HepG2 (cell line): Measurements from ENCODE around the gene TAOK3. TPM values are rescaled to one million over a fixed set of nuclear protein-coding genes. Genes with fewer than 3 reads are reported as not detected.
A peak's percentile ranks its signal among the peaks of the same experiment; 100 is the strongest.

Source experiments
- AGO1 ChIP-seq: fragments of 200-400 bp; formaldehyde crosslinking; IDR thresholded peaks from 2 replicates; pipeline ENCODE4 v1.6.1; 2017; ENCODE audit warnings: mild to moderate bottlenecking, low read depth, low read length, moderate library complexity; ENCODE audit not compliant: poor library complexity, severe bottlenecking
- BORCS8-MEF2B ChIP-seq: sonication (generic); formaldehyde crosslinking; IDR thresholded peaks from 2 replicates; pipeline ENCODE4 v1.8.0; 2022; ENCODE audit warnings: mild to moderate bottlenecking, missing genetic modification reagents
- CEBPB ChIP-seq: IDR thresholded peaks from 2 replicates; pipeline ENCODE4 v1.6.1; 2011; ENCODE audit warnings: low read depth, low read length, improper control_type of control experiment, borderline replicate concordance
- CHCHD3 ChIP-seq: sonication (generic); formaldehyde crosslinking; IDR thresholded peaks from 2 replicates; pipeline ENCODE4 v1.8.0; 2022; ENCODE audit warnings: mild to moderate bottlenecking, missing genetic modification reagents, moderate library complexity
- FOSL2 ChIP-seq: sonication (generic); formaldehyde crosslinking; IDR thresholded peaks from 2 replicates; pipeline ENCODE4 v1.4.0; 2020; ENCODE audit warnings: missing genetic modification reagents
- GMEB2 ChIP-seq: IDR thresholded peaks from 2 replicates; pipeline ENCODE4 v1.6.1; 2016; ENCODE audit warnings: missing biosample characterization, missing genetic modification reagents, low read depth
- HMG20A ChIP-seq: IDR thresholded peaks from 2 replicates; pipeline ENCODE4 v1.6.1; 2016; ENCODE audit warnings: borderline replicate concordance
- HNF4G ChIP-seq, 2 experiments: sonication (generic) in 1 of 2; formaldehyde crosslinking in 1 of 2; IDR thresholded peaks; 2 replicates each; pipeline versions ENCODE4 v1.4.0 to v1.6.1; 2011 to 2020; ENCODE audit warnings: borderline replicate concordance in 2 of 2, low read depth in 2 of 2, mild to moderate bottlenecking in 2 of 2, low read length in 1 of 2, missing genetic modification reagents in 1 of 2, moderate library complexity in 1 of 2
- HNRNPLL ChIP-seq: fragments of 200-400 bp; formaldehyde crosslinking; IDR thresholded peaks from 2 replicates; pipeline ENCODE4 v1.6.1; 2017; ENCODE audit warnings: mild to moderate bottlenecking, low read depth, low read length; ENCODE audit not compliant: poor library complexity, severe bottlenecking
- KAT7 ChIP-seq: IDR thresholded peaks from 2 replicates; pipeline ENCODE4 v1.6.1; 2018; ENCODE audit warnings: borderline replicate concordance, missing compliant biosample characterization
- MBD4 ChIP-seq: IDR thresholded peaks from 2 replicates; pipeline ENCODE4 v1.6.1; 2012; ENCODE audit warnings: low read length, inconsistent platforms, borderline replicate concordance
- NFE2L2 ChIP-seq: fragments of 150-350 bp; IDR thresholded peaks from 2 replicates; pipeline ENCODE4 v1.6.1; 2014; ENCODE audit warnings: low read length
- PAWR ChIP-seq: sonication (generic); formaldehyde crosslinking; IDR thresholded peaks from 2 replicates; pipeline ENCODE4 v1.4.0; 2020; ENCODE audit warnings: missing genetic modification reagents, mild to moderate bottlenecking, borderline replicate concordance
- PLRG1 ChIP-seq: fragments of 450-650 bp; conservative IDR thresholded peaks from 2 replicates; pipeline ENCODE4 v1.6.1; 2016
- RBFOX2 ChIP-seq: fragments of 200-400 bp; formaldehyde crosslinking; IDR thresholded peaks from 2 replicates; pipeline ENCODE4 v1.6.1; 2017; ENCODE audit warnings: low read depth, mild to moderate bottlenecking, low read length
- RFX3 ChIP-seq: IDR thresholded peaks from 2 replicates; pipeline ENCODE4 v1.6.1; 2016; ENCODE audit warnings: missing biosample characterization, missing genetic modification reagents
- SATB2 ChIP-seq: sonication (generic); formaldehyde crosslinking; IDR thresholded peaks from 2 replicates; pipeline ENCODE4 v1.5.0; 2020; ENCODE audit warnings: missing genetic modification reagents
- ZFP62 ChIP-seq: sonication (generic); formaldehyde crosslinking; IDR thresholded peaks from 2 replicates; pipeline ENCODE4 v1.4.0; 2020; ENCODE audit warnings: missing genetic modification reagents
- ZGPAT ChIP-seq: IDR thresholded peaks from 2 replicates; pipeline ENCODE4 v1.6.1; 2016; ENCODE audit warnings: mild to moderate bottlenecking
- ZNF12 ChIP-seq: sonication (generic); formaldehyde crosslinking; IDR thresholded peaks from 2 replicates; pipeline ENCODE4 v1.5.0; 2020; ENCODE audit warnings: missing genetic modification reagents
- ZNF235 ChIP-seq: sonication (generic); formaldehyde crosslinking; IDR thresholded peaks from 2 replicates; pipeline ENCODE4 v1.8.1; 2023; ENCODE audit warnings: mild to moderate bottlenecking, missing genetic modification reagents, borderline replicate concordance
- ZNF703 ChIP-seq: sonication (generic); formaldehyde crosslinking; IDR thresholded peaks from 2 replicates; pipeline ENCODE4 v1.5.1; 2020; ENCODE audit warnings: missing genetic modification reagents, mild to moderate bottlenecking, moderate library complexity, borderline replicate concordance
- ZNF781 ChIP-seq: sonication (generic); formaldehyde crosslinking; IDR thresholded peaks from 2 replicates; pipeline ENCODE4 v1.5.1; 2020; ENCODE audit warnings: borderline replicate concordance, mild to moderate bottlenecking, missing genetic modification reagents; ENCODE audit errors: not compliant biosample characterization
- ZNF841 ChIP-seq: sonication (generic); formaldehyde crosslinking; IDR thresholded peaks from 2 replicates; pipeline ENCODE4 v1.8.1; 2023; ENCODE audit warnings: missing genetic modification reagents, borderline replicate concordance
- polyA plus RNA-seq, 8 experiments: library from polyadenylated mRNA; depleted of rRNA in 3 of 8; stranded (reverse) in 7 of 8; unstranded in 1 of 8; fragments of >200 nt; fragmentation: Illumina TruSeq in 4 of 8; extraction: Trizol in 4 of 8; gene quantifications; 2 replicates each; pipeline versions ENCODE4 v1.2.1 to v1.2.3, GENCODE V29; 2011 to 2016; ENCODE audit warnings: low read depth in 4 of 8, missing spikeins in 1 of 8, mixed read lengths in 1 of 8; ENCODE audit not compliant: insufficient read depth in 1 of 8
- total RNA-seq, 5 experiments: library from RNA; depleted of rRNA; stranded (reverse); fragments of >200 nt; fragmentation: Illumina TruSeq; extraction: Trizol; gene quantifications; 2 replicates each; pipeline ENCODE4 v1.2.3, GENCODE V29; 2016; ENCODE audit warnings: low read depth in 1 of 5
- TF ChIP-seq, protein P1 (sequence below): IDR thresholded peaks from 2 replicates; pipeline ENCODE4 v1.6.1; 2018; ENCODE audit warnings: missing genetic modification reagents, mild to moderate bottlenecking, missing compliant biosample characterization

Gene TAOK3
- total and polyA plus RNA-seq, 2 of the 13 experiments (the other 11 are each of a cell fraction or from before 2014, with no cell fraction given), result 10.4 to 12.3 TPM

DNA sequence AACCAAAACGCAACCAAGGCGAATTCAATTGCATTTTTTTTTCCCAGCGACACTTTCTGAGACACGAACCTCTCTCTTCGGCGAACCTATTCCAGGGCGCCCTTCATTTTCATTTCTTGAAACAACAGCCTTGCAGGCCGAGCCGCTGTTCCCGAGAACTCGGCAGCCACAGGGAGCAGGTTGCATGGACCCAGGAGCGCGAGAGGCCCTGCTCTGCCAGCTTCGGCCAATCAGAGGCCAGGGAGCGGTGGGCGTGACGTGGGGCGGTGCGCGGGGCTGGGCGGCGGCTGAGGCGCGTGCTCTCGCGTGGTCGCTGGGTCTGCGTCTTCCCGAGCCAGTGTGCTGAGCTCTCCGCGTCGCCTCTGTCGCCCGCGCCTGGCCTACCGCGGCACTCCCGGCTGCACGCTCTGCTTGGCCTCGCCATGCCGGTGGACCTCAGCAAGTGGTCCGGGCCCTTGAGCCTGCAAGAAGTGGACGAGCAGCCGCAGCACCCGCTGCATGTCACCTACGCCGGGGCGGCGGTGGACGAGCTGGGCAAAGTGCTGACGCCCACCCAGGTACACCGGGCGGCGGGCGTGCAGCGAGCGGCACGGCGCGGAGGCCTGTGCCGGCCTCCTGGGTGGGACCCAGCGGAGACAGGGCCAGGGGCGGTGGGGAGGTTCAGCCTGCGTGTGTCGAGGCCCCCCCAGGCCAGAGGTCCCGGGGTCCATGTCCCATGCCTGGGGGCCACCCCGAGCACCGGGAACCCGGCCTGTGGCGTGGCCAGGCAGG is 236.7 kb downstream of the TAOK3 start, which contains the start of gene PEBP1 (continued):
- no peak for TF ChIP-seq RFX3 (CRISPR knock-in tag)
- TF ChIP-seq ZNF235 (CRISPR knock-in tag), result no peak
- no peak for TF ChIP-seq NFE2L2
- TF ChIP-seq ZNF781 (CRISPR knock-in tag), result peak; percentile 72
- peak; percentile 73; the same call in 1 of the 2 replicates for TF ChIP-seq ZNF703 (CRISPR knock-in tag)
- 0 out of 2 replicates have a peak, but pooled peaks have one; percentile 54 for TF ChIP-seq GMEB2 (CRISPR knock-in tag)
- 0 out of 2 replicates have a peak, but pooled peaks have one; percentile 39 for TF ChIP-seq SATB2 (CRISPR knock-in tag)
- TF ChIP-seq HNF4G (IDR thresholded peaks at IDR 0.05; ENCODE audit: borderline replicate concordance, low read depth, low read length), result no peak
- no peak for TF ChIP-seq HNF4G (CRISPR knock-in tag; IDR thresholded peaks at IDR 0.05; ENCODE audit: borderline replicate concordance, low read depth)
- peak; percentile 43 for TF ChIP-seq HNRNPLL
- TF ChIP-seq KAT7 (CRISPR knock-in tag), result peak; percentile 95
- TF ChIP-seq CHCHD3, result peak; percentile 87; the same call in 1 of the 2 replicates
- TF ChIP-seq ZNF12 (CRISPR knock-in tag), result peak; percentile 75
- TF ChIP-seq PAWR (CRISPR knock-in tag), result no peak
- no peak for TF ChIP-seq AGO1
- no peak for TF ChIP-seq MBD4
- TF ChIP-seq HMG20A (CRISPR knock-in tag), result peak; percentile 58
- TF ChIP-seq PLRG1, result no peak
- TF ChIP-seq FOSL2, result peak; percentile 62
- TF ChIP-seq CEBPB, result no peak
- peak; percentile 80 for TF ChIP-seq ZGPAT (CRISPR knock-in tag)
- TF ChIP-seq RBFOX2, result peak; percentile 100
- peak; percentile 90 for TF ChIP-seq BORCS8-MEF2B (CRISPR knock-in tag)
- TF ChIP-seq ZNF841 (CRISPR knock-in tag), result no peak; the same call in 1 of the 2 replicates
- TF ChIP-seq ZFP62 (CRISPR knock-in tag), result no peak
- TF ChIP-seq, protein P1, sequence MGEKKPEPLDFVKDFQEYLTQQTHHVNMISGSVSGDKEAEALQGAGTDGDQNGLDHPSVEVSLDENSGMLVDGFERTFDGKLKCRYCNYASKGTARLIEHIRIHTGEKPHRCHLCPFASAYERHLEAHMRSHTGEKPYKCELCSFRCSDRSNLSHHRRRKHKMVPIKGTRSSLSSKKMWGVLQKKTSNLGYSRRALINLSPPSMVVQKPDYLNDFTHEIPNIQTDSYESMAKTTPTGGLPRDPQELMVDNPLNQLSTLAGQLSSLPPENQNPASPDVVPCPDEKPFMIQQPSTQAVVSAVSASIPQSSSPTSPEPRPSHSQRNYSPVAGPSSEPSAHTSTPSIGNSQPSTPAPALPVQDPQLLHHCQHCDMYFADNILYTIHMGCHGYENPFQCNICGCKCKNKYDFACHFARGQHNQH, result peak; percentile 61
